Ovary (tissue), 9 donors: ENCODE data around the gene KDM8. TPM values are rescaled to one million over a fixed set of nuclear protein-coding genes. Genes with fewer than 3 reads are reported as not detected.

Experiments used
- DNase-seq, 5 donors: peaks; one replicate each; pipeline ENCODE4 v3.0.0-alpha.2; 2019 to 2020
- H3K27ac ChIP-seq, 2 donors: fragments of 200-600 bp; one replicate each; pipeline versions ENCODE4 v1.5.1 to v1.8.0; 2019 to 2022
- H3K27me3 ChIP-seq: fragments of 200-600 bp; one replicate; pipeline ENCODE4 v1.8.0; 2022
- H3K36me3 ChIP-seq: fragments of 200-600 bp; sonication (generic); one replicate; pipeline ENCODE4 v1.5.1; 2019
- H3K4me1 ChIP-seq: one replicate; pipeline ENCODE4 v1.8.1; 2013; ENCODE audit warnings: mild to moderate bottlenecking, moderate library complexity; ENCODE audit not compliant: insufficient read depth
- H3K4me3 ChIP-seq: fragments of 200-600 bp; sonication (generic); one replicate; pipeline ENCODE4 v1.5.1; 2017
- H3K9me3 ChIP-seq, 2 donors: fragments of 200-600 bp in 1 of 2; sonication (generic) in 1 of 2; one replicate each; pipeline versions ENCODE4 v1.5.1 to v1.8.1; 2013 to 2019; ENCODE audit warnings: mild to moderate bottlenecking in 1 of 2, moderate library complexity in 1 of 2
- EP300 ChIP-seq: sonication (generic); formaldehyde crosslinking; IDR thresholded peaks from one replicate; pipeline ENCODE4 v1.6.1; 2017; ENCODE audit warnings: antibody characterized with exemption
- POLR2A ChIP-seq: fragments of 450-650 bp; IDR thresholded peaks from one replicate; pipeline ENCODE4 v1.6.1; 2017; ENCODE audit warnings: antibody characterized with exemption, mild to moderate bottlenecking, moderate library complexity
- WGBS, 3 donors: extraction: QIAGEN DNeasy Blood & Tissue Kit in 1 of 3; methylation state at CpG; one replicate each; pipeline versions ENCODE4 v1.1.5 to v1.1.7; 2013 to 2017; 5-methylcytosine and 5-hydroxymethylcytosine counted together
- intact Hi-C, 4 donors: fragments of 100-400 bp; cut with DNase I; formaldehyde crosslinking; loops; one replicate each; pipeline versions ENCODE4 v1.11.0 to v1.15.1; 2022 to 2023
- polyA plus RNA-seq, 2 donors: library from polyadenylated mRNA; stranded (reverse); fragments of 200-250 nt in 1 of 2; fragments of 350-450 nt in 1 of 2; fragmentation: Illumina TruSeq in 1 of 2; extraction: RNeasy Lipid Tissue Mini Kit (QIAGEN cat#74804) in 1 of 2; gene quantifications; one replicate each; pipeline ENCODE4 v1.2.3, GENCODE V29; 2013 to 2014
- total RNA-seq, 7 donors: library from RNA; depleted of rRNA in 2 of 7; stranded (reverse); fragments of >200 nt in 2 of 7; fragmentation: NEBNext Ultra II Directional in 3 of 7; extraction: Animal tissue kit (Norgen Biotek cat#: 25700) in 3 of 7; gene quantifications; one replicate each; pipeline versions ENCODE4 v1.1.0 to v1.2.4, GENCODE V29; 2016 to 2023
- TF ChIP-seq, protein P1 (sequence below), 3 donors: fragments of 450-650 bp in 2 of 3; fragments of 200-600 bp in 1 of 3; IDR thresholded peaks; one replicate each; pipeline versions ENCODE4 v1.5.1 to v1.8.0; 2016 to 2022; ENCODE audit warnings: antibody characterized with exemption in 3 of 3, mild to moderate bottlenecking in 1 of 3
- donor health status: DM: no; HTN: no; CAD: no; lungs with moderate emphysema.
- donor health status: DM: no; HTN: no; CAD: no.
- donor health status: Bipolar disorder and iron deficiency.
- donor health status: DM: yes; HTN: yes; CAD: no.
- donor health status: DM: no; HTN: no; CAD: no.
- donor health status: DM: yes; HTN: yes; CAD: no.

Gene KDM8
- total and polyA plus RNA-seq, 9 donors: 3.7 to 11.0 (median 5.0) TPM

DNA sequence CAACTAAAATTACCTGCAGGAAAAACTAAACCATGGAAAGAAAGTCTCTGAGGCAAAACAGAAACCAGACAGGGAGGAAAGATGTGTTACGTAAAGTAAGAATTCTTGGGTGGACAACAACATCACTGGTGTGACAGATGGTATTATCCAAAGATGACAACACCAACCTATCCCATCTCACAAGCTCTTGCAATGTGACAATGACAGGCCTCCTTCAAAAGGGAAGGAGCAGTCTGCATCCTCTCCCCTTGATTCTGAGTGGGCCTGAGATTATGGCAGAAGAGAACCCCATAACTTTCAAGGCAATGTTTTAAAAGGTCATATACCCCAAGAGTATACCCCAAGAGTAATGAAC, 17.6 kb upstream of the KDM8 start:
- no peaks in the 10 kb centered on the region for H3K4me1 ChIP-seq
- TF ChIP-seq, protein P1, sequence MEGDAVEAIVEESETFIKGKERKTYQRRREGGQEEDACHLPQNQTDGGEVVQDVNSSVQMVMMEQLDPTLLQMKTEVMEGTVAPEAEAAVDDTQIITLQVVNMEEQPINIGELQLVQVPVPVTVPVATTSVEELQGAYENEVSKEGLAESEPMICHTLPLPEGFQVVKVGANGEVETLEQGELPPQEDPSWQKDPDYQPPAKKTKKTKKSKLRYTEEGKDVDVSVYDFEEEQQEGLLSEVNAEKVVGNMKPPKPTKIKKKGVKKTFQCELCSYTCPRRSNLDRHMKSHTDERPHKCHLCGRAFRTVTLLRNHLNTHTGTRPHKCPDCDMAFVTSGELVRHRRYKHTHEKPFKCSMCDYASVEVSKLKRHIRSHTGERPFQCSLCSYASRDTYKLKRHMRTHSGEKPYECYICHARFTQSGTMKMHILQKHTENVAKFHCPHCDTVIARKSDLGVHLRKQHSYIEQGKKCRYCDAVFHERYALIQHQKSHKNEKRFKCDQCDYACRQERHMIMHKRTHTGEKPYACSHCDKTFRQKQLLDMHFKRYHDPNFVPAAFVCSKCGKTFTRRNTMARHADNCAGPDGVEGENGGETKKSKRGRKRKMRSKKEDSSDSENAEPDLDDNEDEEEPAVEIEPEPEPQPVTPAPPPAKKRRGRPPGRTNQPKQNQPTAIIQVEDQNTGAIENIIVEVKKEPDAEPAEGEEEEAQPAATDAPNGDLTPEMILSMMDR (IDR thresholded peaks at IDR 0.05): no peak
- TF ChIP-seq EP300: no peak
- TF ChIP-seq POLR2A: no peak

DNA sequence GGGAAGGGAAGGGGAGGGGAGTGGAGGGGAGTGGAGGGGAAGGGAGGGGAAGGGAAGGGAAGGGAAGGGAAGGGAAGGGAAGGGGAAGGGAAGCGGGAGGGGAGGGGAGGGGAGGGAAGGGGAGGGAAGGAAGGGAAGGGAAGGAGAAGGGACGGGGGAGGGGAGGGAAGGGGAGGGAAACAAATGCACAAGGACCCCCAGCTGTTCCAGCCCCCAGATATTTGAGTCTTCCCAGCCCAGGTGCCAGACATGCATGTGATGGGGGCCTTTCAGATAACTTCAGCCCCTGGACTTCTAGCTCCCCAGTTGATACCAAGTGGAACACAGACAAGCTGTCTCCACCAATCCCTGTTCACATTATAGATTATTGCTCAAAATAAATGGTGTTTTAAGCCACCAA, 14.7 kb upstream of the KDM8 start:
- no peaks in the 10 kb centered on the region for H3K36me3 ChIP-seq
- H3K9me3 ChIP-seq: no peaks in the 10 kb centered on the region
- no peak overlapping the region for H3K4me3 ChIP-seq
- H3K27me3 ChIP-seq: no peaks in the 10 kb centered on the region
- WGBS, 3 donors: 62 to 78% (median 74%) methylated on average over 2 of the region's 2 CpGs
- TF ChIP-seq POLR2A: no peak
- TF ChIP-seq, protein P1 (IDR thresholded peaks at IDR 0.05): no peak
- no peak for TF ChIP-seq EP300
- intact Hi-C loops: no loop called here
- H3K4me1 ChIP-seq: no peaks in the 10 kb centered on the region
- no peak overlapping the region for H3K27ac ChIP-seq
- DNase-seq: no peak

More for the DNA sequence above, 17.6 kb upstream of the KDM8 start:
- Histone ChIP-seq H3K4me3 (no peak overlapping the region), H3K27ac (no peak overlapping the region), H3K9me3 (no peaks in the 10 kb centered on the region), H3K36me3 (no peaks in the 10 kb centered on the region), H3K27me3 (no peaks in the 10 kb centered on the region)
- WGBS, 3 donors: 84 to 90% (median 89%) methylated on average over 1 of the region's 1 CpG
- DNase-seq: no peak
- intact Hi-C loops: no loop called here

DNA sequence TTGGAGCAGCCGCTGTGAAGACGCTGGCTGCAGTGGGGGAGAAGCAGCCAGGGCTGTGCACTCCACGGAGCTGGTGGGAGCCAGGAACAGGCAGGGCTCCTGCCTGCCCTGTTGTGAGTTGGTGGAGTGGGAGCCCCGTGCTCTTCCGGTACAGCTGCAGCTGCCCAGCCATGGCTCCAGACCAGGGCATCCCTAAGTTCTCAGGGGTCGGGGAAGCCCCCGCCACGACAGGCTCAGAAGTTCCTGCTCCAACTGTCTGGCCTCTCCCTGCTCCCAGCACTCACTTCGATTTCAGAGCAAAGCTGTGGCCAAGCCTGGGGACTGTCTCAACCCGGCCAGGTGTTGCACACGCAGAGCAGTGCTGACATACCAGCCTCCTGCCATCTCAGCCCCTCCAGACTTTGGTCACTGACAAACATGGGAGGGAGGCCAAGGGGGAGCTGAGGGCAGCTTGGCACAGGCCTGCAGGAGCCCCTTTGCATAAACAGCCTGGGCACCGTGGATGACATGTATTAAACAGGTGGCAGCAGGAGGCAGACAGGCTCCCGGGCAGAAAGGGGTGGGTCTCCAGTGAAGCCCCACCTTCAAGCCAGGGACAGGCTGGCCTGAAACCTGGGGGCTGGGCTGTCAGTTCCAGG, 13.9 kb upstream of the KDM8 start:
- H3K9me3 ChIP-seq: no peaks in the 10 kb centered on the region
- no peaks in the 10 kb centered on the region for H3K4me1 ChIP-seq
- WGBS, 3 donors: 35 to 49% (median 36%) methylated on average over 13 of the region's 13 CpGs
- no peaks in the 10 kb centered on the region for H3K36me3 ChIP-seq
- intact Hi-C loops: no loop called here
- no peak overlapping the region for H3K4me3 ChIP-seq
- no peak for DNase-seq
- H3K27ac ChIP-seq: no peak overlapping the region
- H3K27me3 ChIP-seq: no peaks in the 10 kb centered on the region
- TF ChIP-seq POLR2A (no peak), EP300 (no peak)
- TF ChIP-seq, protein P1 (IDR thresholded peaks at IDR 0.05): no peak

DNA sequence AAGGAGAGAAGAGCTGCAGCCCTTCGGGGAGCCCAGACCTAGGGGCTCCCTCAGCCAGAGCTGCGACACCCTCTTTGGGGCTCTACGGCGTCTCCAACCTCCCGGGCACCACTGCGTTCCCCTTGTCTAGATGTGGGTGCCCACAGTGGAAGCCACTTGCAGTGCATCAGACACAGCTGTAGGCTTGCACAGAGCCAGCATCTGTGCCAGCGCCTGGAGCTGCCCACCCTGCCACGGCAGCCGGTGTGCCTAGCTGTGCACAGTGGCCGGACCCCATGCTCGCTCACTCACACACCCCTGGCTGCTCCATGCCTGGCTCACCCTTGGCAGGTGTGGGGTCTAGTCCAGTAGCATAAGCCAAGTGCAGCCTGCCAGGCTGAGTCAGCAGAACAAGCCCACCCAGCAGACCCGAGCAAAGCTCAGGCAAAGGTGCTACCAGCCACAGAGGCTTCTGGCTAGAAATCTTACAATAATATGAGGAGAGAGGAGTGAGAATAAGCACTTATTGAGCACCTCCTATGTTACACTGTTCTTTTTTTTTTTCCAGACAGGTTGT, 12.9 kb upstream of the KDM8 start:
- Histone ChIP-seq H3K4me1 (no peaks in the 10 kb centered on the region), H3K27ac (no peak overlapping the region), H3K27me3 (no peaks in the 10 kb centered on the region), H3K4me3 (no peak overlapping the region), H3K9me3 (no peaks in the 10 kb centered on the region), H3K36me3 (no peaks in the 10 kb centered on the region)
- TF ChIP-seq EP300 (no peak), POLR2A (no peak)
- TF ChIP-seq, protein P1 (IDR thresholded peaks at IDR 0.05): no peak
- DNase-seq: no peak
- intact Hi-C loops: no loop called here
- WGBS, 3 donors: 85 to 91% (median 88%) methylated on average over 12 of the region's 12 CpGs
